ENCODE results near the gene MED12L.

DNA sequence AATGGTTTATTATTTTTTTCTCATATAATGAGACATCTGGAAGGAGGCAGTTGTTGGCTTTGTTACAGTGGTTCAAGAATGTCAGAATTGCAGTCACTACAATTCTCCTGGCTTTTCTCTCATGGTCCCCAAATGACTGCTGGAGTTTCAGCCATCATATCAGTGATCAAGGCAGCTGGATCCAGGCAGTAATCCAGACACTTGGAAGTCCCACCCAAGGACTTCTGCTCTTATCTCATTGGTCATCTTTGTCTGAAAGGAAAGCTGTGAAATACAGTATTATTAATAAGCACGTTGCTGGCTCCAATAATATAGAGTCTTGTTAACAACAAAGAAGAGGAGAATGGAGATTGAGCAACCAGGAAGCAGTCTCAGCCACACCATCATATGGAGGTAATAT is 22.9 kb upstream of the MED12L start:
- TF ChIP-seq, protein P1, sequence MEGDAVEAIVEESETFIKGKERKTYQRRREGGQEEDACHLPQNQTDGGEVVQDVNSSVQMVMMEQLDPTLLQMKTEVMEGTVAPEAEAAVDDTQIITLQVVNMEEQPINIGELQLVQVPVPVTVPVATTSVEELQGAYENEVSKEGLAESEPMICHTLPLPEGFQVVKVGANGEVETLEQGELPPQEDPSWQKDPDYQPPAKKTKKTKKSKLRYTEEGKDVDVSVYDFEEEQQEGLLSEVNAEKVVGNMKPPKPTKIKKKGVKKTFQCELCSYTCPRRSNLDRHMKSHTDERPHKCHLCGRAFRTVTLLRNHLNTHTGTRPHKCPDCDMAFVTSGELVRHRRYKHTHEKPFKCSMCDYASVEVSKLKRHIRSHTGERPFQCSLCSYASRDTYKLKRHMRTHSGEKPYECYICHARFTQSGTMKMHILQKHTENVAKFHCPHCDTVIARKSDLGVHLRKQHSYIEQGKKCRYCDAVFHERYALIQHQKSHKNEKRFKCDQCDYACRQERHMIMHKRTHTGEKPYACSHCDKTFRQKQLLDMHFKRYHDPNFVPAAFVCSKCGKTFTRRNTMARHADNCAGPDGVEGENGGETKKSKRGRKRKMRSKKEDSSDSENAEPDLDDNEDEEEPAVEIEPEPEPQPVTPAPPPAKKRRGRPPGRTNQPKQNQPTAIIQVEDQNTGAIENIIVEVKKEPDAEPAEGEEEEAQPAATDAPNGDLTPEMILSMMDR (IDR thresholded peaks at IDR 0.05), result no peak
- TF ChIP-seq POLR2A (IDR thresholded peaks at IDR 0.05) (no peak), EP300 (IDR thresholded peaks at IDR 0.05) (no peak)

Measured in ovary (tissue), 3 donors.